DOHH2 (cell line): ENCODE measurements around the gene ING1.
"Not testable (repeated sequence)": the region's sequence is repeated elsewhere in the genome, so short reads cannot be mapped to it uniquely, and the experiment has no call there.

Experiments used
- H3F3A ChIP-seq: fragments of 200-600 bp; sonication (generic), shearing (Covaris generic); 2 replicates; pipeline ENCODE4 v1.6.0; 2016; ENCODE audit warnings: antibody characterized with exemption, mild to moderate bottlenecking; ENCODE audit not compliant: control insufficient read depth, insufficient read depth
- H3K27ac ChIP-seq: fragments of 200-600 bp; sonication (generic); 2 replicates; pipeline ENCODE4 v1.5.1; 2014; ENCODE audit warnings: low read depth, mild to moderate bottlenecking, low read length, moderate library complexity
- H3K27me3 ChIP-seq: fragments of 200-600 bp; sonication (generic); 2 replicates; pipeline ENCODE4 v1.6.1; 2014; ENCODE audit warnings: mild to moderate bottlenecking, low read length, mixed read lengths; ENCODE audit not compliant: control insufficient read depth
- H3K36me3 ChIP-seq: fragments of 200-600 bp; sonication (generic); 2 replicates; pipeline ENCODE4 v1.6.1; 2014; ENCODE audit warnings: mild to moderate bottlenecking, low read length, moderate library complexity, mixed read lengths; ENCODE audit not compliant: control insufficient read depth
- H3K4me1 ChIP-seq: fragments of 200-600 bp; sonication (generic); 2 replicates; pipeline ENCODE4 v1.6.1; 2014; ENCODE audit warnings: mild to moderate bottlenecking, low read length, mixed read lengths; ENCODE audit not compliant: control insufficient read depth
- H3K4me2 ChIP-seq: fragments of 200-600 bp; sonication (generic); 2 replicates; pipeline ENCODE4 v1.6.0; 2014; ENCODE audit warnings: mild to moderate bottlenecking, low read length, moderate library complexity
- H3K4me3 ChIP-seq: fragments of 200-600 bp; sonication (generic); 2 replicates; pipeline ENCODE4 v1.5.1; 2014; ENCODE audit warnings: mild to moderate bottlenecking, low read length, mixed read lengths
- H3K79me2 ChIP-seq: fragments of 200-600 bp; sonication (generic); 2 replicates; pipeline ENCODE4 v1.6.1; 2014; ENCODE audit warnings: mild to moderate bottlenecking, low read length, mixed read lengths; ENCODE audit not compliant: control insufficient read depth
- H3K9me2 ChIP-seq: fragments of 200-600 bp; sonication (generic); replicated peaks from 2 replicates; pipeline ENCODE4 v1.6.1; 2014; ENCODE audit warnings: mild to moderate bottlenecking, low read length, mixed read lengths; ENCODE audit not compliant: control insufficient read depth
- H3K9me3 ChIP-seq: fragments of 200-600 bp; sonication (generic); 2 replicates; pipeline ENCODE4 v1.6.1; 2014; ENCODE audit warnings: antibody characterized with exemption, low read length, mixed read lengths; ENCODE audit not compliant: control insufficient read depth, insufficient read depth
- H4K20me1 ChIP-seq: fragments of 200-600 bp; sonication (generic); 2 replicates; pipeline ENCODE4 v1.6.0; 2014; ENCODE audit warnings: low read depth, mild to moderate bottlenecking, antibody characterized with exemption, low read length, moderate library complexity; ENCODE audit not compliant: control insufficient read depth, insufficient read depth
- EZH2phosphoT487 ChIP-seq: fragments of 200-600 bp; sonication (generic); IDR thresholded peaks from 2 replicates; pipeline ENCODE4 v1.6.1; 2017; ENCODE audit warnings: borderline replicate concordance, mild to moderate bottlenecking, antibody characterized with exemption, low read length, moderate library complexity, mixed read lengths
- TF ChIP-seq, protein P1 (sequence below): fragments of 200-600 bp; sonication (generic); IDR thresholded peaks from one replicate; pipeline ENCODE4 v1.5.1; 2014; ENCODE audit warnings: antibody characterized with exemption, mild to moderate bottlenecking, low read depth, low read length; ENCODE audit not compliant: poor library complexity, severe bottlenecking

The ING1 gene

GRCh38 chr13:110665491-110666254 lies 47.8 kb upstream of the ING1 start:
- H3K9me2 ChIP-seq: no peaks in the 10 kb centered on the region
- peaks cover 80% of the 10 kb centered on the region for H3K36me3 ChIP-seq
- no peaks in the 10 kb centered on the region for H3K4me1 ChIP-seq
- no peaks in the 10 kb centered on the region for H3K79me2 ChIP-seq
- TF ChIP-seq, protein P1, sequence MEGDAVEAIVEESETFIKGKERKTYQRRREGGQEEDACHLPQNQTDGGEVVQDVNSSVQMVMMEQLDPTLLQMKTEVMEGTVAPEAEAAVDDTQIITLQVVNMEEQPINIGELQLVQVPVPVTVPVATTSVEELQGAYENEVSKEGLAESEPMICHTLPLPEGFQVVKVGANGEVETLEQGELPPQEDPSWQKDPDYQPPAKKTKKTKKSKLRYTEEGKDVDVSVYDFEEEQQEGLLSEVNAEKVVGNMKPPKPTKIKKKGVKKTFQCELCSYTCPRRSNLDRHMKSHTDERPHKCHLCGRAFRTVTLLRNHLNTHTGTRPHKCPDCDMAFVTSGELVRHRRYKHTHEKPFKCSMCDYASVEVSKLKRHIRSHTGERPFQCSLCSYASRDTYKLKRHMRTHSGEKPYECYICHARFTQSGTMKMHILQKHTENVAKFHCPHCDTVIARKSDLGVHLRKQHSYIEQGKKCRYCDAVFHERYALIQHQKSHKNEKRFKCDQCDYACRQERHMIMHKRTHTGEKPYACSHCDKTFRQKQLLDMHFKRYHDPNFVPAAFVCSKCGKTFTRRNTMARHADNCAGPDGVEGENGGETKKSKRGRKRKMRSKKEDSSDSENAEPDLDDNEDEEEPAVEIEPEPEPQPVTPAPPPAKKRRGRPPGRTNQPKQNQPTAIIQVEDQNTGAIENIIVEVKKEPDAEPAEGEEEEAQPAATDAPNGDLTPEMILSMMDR: no peak
- TF ChIP-seq EZH2phosphoT487: no peak
- H4K20me1 ChIP-seq: no peaks in the 10 kb centered on the region
- H3K9me3 ChIP-seq: no peaks in the 10 kb centered on the region
- H3K4me3 ChIP-seq: no peak overlapping the region
- H3K27ac ChIP-seq: no peak overlapping the region
- H3F3A ChIP-seq: no peaks in the 10 kb centered on the region
- H3K27me3 ChIP-seq: no peaks in the 10 kb centered on the region
- H3K4me2 ChIP-seq: no peak overlapping the region

DNA sequence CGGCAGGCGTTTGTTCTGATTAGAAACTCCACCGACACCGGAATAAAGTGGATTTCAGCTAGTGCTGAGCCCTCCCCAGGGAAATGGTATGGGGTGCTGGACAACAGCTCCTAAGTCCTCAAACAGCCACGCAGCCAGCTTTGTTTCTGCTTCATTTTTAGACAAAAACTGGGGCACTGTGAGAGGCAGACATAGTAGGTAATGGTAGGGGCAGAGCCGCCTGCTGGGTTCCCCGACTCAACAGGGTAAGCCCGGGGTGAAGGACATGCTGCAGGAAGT lies 47.3 kb upstream of the ING1 start:
- H3K4me3 ChIP-seq: no peak overlapping the region
- H3K79me2 ChIP-seq: no peaks in the 10 kb centered on the region
- no peaks in the 10 kb centered on the region for H3K9me2 ChIP-seq
- no peak overlapping the region for H3K4me2 ChIP-seq
- no peaks in the 10 kb centered on the region for H3K9me3 ChIP-seq
- H3K27me3 ChIP-seq: no peaks in the 10 kb centered on the region
- no peaks in the 10 kb centered on the region for H3K4me1 ChIP-seq
- H3K36me3 ChIP-seq: peaks cover 77% of the 10 kb centered on the region
- no peaks in the 10 kb centered on the region for H4K20me1 ChIP-seq
- TF ChIP-seq, protein P1: no peak
- no peak for TF ChIP-seq EZH2phosphoT487
- H3F3A ChIP-seq: no peaks in the 10 kb centered on the region
- no peak overlapping the region for H3K27ac ChIP-seq

DNA sequence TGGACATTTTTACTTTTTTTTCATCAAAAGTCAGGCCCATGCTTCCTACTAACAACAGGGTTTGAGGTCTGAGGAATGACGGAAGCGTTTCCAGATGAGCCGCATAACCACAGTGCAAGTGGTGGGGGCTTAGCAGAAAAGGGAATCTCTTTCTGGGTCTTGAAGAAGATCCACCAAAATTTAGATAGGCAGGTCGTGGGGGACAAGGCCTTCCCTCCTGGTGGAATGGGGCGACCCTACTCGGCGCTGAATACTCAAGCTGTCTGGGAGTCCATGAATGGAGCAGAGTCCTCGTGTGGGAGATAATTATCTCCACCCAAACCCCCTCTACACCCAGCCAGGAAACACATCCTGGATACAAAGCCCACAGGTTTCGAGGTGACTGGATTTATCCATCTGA lies 44.5 kb upstream of the ING1 start:
- Histone ChIP-seq H3K27me3 (no peaks in the 10 kb centered on the region), H3K9me3 (no peaks in the 10 kb centered on the region), H3F3A (no peaks in the 10 kb centered on the region), H3K36me3 (peaks cover 49% of the 10 kb centered on the region), H3K79me2 (peaks cover under 1% of the 10 kb centered on the region), H3K27ac (no peak overlapping the region), H3K9me2 (no peaks in the 10 kb centered on the region), H3K4me3 (no peak overlapping the region), H3K4me1 (peaks cover 2% of the 10 kb centered on the region; the same call in 1 of the 2 replicates), H4K20me1 (no peaks in the 10 kb centered on the region), H3K4me2 (no peak overlapping the region)
- TF ChIP-seq, protein P1: no peak
- no peak for TF ChIP-seq EZH2phosphoT487

DNA sequence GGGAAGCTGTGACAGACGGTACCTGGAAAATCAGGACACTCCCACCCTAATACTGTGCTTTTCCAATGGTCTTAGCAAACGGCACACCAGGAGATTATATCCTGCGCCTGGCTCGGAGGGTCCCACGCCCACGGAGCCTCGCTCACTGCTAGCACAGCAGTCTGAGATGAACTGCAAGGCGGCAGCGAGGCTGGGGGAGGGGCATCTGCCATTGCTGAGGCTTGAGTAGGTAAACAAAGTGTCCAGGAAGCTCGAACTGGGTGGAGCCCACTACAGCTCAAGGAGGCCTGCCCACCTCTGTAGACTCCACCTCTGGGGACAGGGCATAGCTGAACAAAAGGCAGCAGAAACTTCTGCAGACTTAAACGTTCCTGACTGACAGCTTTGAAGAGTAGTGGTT lies 43.7 kb upstream of the ING1 start:
- H3K4me2 ChIP-seq, H3K79me2 ChIP-seq, H3F3A ChIP-seq, H3K27ac ChIP-seq, H3K4me1 ChIP-seq, H3K9me3 ChIP-seq, H3K27me3 ChIP-seq, H4K20me1 ChIP-seq, H3K9me2 ChIP-seq, H3K4me3 ChIP-seq: not testable (repeated sequence)
- H3K36me3 ChIP-seq: peaks cover 47% of the 10 kb centered on the region
